HepG2 (cell line): Measurements from ENCODE around the gene NMUR1. TPM values are rescaled to one million over a fixed set of nuclear protein-coding genes. Genes with fewer than 3 reads are reported as not detected.
A peak's percentile ranks its signal among the peaks of the same experiment; 100 is the strongest.

ENCODE experiments used
- ATAC-seq: fragments of 200-7000 bp; cut with Tn5 transposase; 3 replicates; pipeline ENCODE4 v1.9.1; 2020; ENCODE audit warnings: mild to moderate bottlenecking, moderate library complexity
- BruUV-seq: library from RNA; stranded (reverse); fragments of 400-500 nt; replicated peaks from 2 replicates; lab custom pipeline; 2021; lab: Mats Ljungman, UMichigan
- CTCF ChIA-PET: fragments of 300-600 bp; formaldehyde crosslinking; extraction: SDS; loops from one replicate; lab custom pipeline; 2021; ENCODE audit warnings: low total read pairs, inconsistent platforms, low intra/inter-chr PET ratio; lab: Yijun Ruan, JAX
- POLR2A ChIA-PET: fragments of 350-600 bp; sonication (Branson Sonifier 250); formaldehyde crosslinking; loops from one replicate; lab custom pipeline; 2020; ENCODE audit warnings: antibody characterized with exemption, inconsistent platforms; lab: Yijun Ruan, JAX
- DNase-seq: peaks from one replicate; pipeline ENCODE4 v3.0.0-alpha.2; 2015; ENCODE audit warnings: low spot score
- FAIRE-seq: peaks from 3 replicates; lab custom pipeline; 2011; peaks lifted over from hg19 to GRCh38; lab: Jason Lieb, UNC
- H2AFZ ChIP-seq: one replicate; pipeline ENCODE4 v1.6.1; 2011; ENCODE audit warnings: low read length, inconsistent platforms
- H3K27ac ChIP-seq: fragments of 300-600 bp; 3 replicates; pipeline ENCODE4 v1.8.0; 2011; ENCODE audit warnings: mixed run types, mild to moderate bottlenecking, mixed read lengths, low read length, inconsistent platforms; ENCODE audit not compliant: insufficient read depth; ENCODE audit errors: extremely low read length
- H3K27me3 ChIP-seq, 2 experiments: fragments of 200-600 bp in 1 of 2; 2 replicates in 1 of 2; 3 replicates in 1 of 2; pipeline versions ENCODE4 v1.6.0 to v1.8.0; 2011; ENCODE audit warnings: low read length in 2 of 2, mild to moderate bottlenecking in 2 of 2, moderate library complexity in 2 of 2, inconsistent platforms in 1 of 2; ENCODE audit not compliant: insufficient read depth in 2 of 2, control insufficient read depth in 1 of 2
- H3K36me3 ChIP-seq, 2 experiments: fragments of 200-600 bp in 1 of 2; replicated peaks in 1 of 2; 2 replicates in 1 of 2; 3 replicates in 1 of 2; pipeline versions ENCODE4 v1.5.1 to v1.8.0; 2011; ENCODE audit warnings: low read length in 2 of 2, inconsistent platforms in 1 of 2; ENCODE audit not compliant: insufficient read depth in 2 of 2, control insufficient read depth in 1 of 2
- H3K4me1 ChIP-seq: 2 replicates; pipeline ENCODE4 v1.5.1; 2012; ENCODE audit warnings: low read length, inconsistent platforms; ENCODE audit not compliant: insufficient read depth
- H3K4me2 ChIP-seq: 2 replicates; pipeline ENCODE4 v1.6.0; 2011; ENCODE audit warnings: low read depth, low read length, inconsistent platforms
- H3K4me3 ChIP-seq, 3 experiments: fragments of 200-600 bp in 1 of 3; sonication (generic), shearing (Covaris generic) in 1 of 3; replicated peaks in 1 of 3; 2 replicates each; pipeline ENCODE4 v1.5.1; 2011 to 2016; ENCODE audit warnings: low read length in 3 of 3, inconsistent platforms in 2 of 3, low read depth in 2 of 3, mild to moderate bottlenecking in 2 of 3, control low read depth in 1 of 3, mixed read lengths in 1 of 3; ENCODE audit not compliant: insufficient read depth in 1 of 3
- H3K79me2 ChIP-seq: one replicate; pipeline ENCODE4 v1.6.1; 2011; ENCODE audit warnings: low read length, inconsistent platforms; ENCODE audit not compliant: insufficient read depth
- H3K9ac ChIP-seq: 2 replicates; pipeline ENCODE4 v1.6.0; 2011; ENCODE audit warnings: mild to moderate bottlenecking, low read depth, low read length, inconsistent platforms; ENCODE audit not compliant: insufficient read depth
- H3K9me3 ChIP-seq: 2 replicates; pipeline ENCODE4 v1.5.1; 2012; ENCODE audit warnings: mild to moderate bottlenecking, low read length
- H4K20me1 ChIP-seq: 2 replicates; pipeline ENCODE4 v1.6.0; 2011; ENCODE audit warnings: inconsistent platforms, mild to moderate bottlenecking, low read length, moderate library complexity; ENCODE audit not compliant: insufficient read depth
- HNF4A ChIP-seq: sonication (generic); formaldehyde crosslinking; IDR thresholded peaks from 2 replicates; pipeline ENCODE4 v1.4.0; 2020; ENCODE audit warnings: missing genetic modification reagents
- HNRNPLL ChIP-seq: fragments of 200-400 bp; formaldehyde crosslinking; IDR thresholded peaks from 2 replicates; pipeline ENCODE4 v1.6.1; 2017; ENCODE audit warnings: mild to moderate bottlenecking, low read depth, low read length; ENCODE audit not compliant: poor library complexity, severe bottlenecking
- JDP2 ChIP-seq: sonication (generic); formaldehyde crosslinking; IDR thresholded peaks from 2 replicates; pipeline ENCODE4 v1.8.1; 2022; ENCODE audit warnings: missing genetic modification reagents, borderline replicate concordance
- MLLT10 ChIP-seq: sonication (generic); formaldehyde crosslinking; IDR thresholded peaks from 2 replicates; pipeline ENCODE4 v1.4.0; 2020; ENCODE audit warnings: missing genetic modification reagents
- SALL1 ChIP-seq: sonication (generic); formaldehyde crosslinking; IDR thresholded peaks from 2 replicates; pipeline ENCODE4 v1.8.0; 2022; ENCODE audit warnings: mild to moderate bottlenecking, missing genetic modification reagents
- SIX1 ChIP-seq: sonication (generic); formaldehyde crosslinking; IDR thresholded peaks from 2 replicates; pipeline ENCODE4 v1.4.0; 2020; ENCODE audit warnings: missing genetic modification reagents, borderline replicate concordance
- TCF7L2 ChIP-seq: IDR thresholded peaks from 2 replicates; pipeline ENCODE4 v1.6.1; 2011; ENCODE audit warnings: mild to moderate bottlenecking, low read depth, low read length, moderate library complexity
- ZFYVE20 ChIP-seq: sonication (generic); formaldehyde crosslinking; IDR thresholded peaks from 2 replicates; pipeline ENCODE4 v1.8.0; 2023; ENCODE audit warnings: low read depth, mild to moderate bottlenecking, moderate library complexity, missing genetic modification reagents, borderline replicate concordance
- ZNF207 ChIP-seq: fragments of 450-650 bp; IDR thresholded peaks from 2 replicates; pipeline ENCODE4 v1.6.1; 2016; ENCODE audit warnings: antibody characterized with exemption, borderline replicate concordance
- ZNF501 ChIP-seq: sonication (generic); formaldehyde crosslinking; IDR thresholded peaks from 2 replicates; pipeline ENCODE4 v1.5.1; 2020; ENCODE audit warnings: mild to moderate bottlenecking, moderate library complexity, missing genetic modification reagents
- ZNF598 ChIP-seq: sonication (generic); formaldehyde crosslinking; IDR thresholded peaks from 2 replicates; pipeline ENCODE4 v1.5.1; 2020; ENCODE audit warnings: mild to moderate bottlenecking, missing genetic modification reagents, borderline replicate concordance
- ZNF772 ChIP-seq: sonication (generic); formaldehyde crosslinking; IDR thresholded peaks from 2 replicates; pipeline ENCODE4 v1.5.0; 2020; ENCODE audit warnings: mild to moderate bottlenecking, missing genetic modification reagents
- WGBS: methylation state at CpG from one replicate; pipeline ENCODE4 v1.1.6; 2017; ENCODE audit warnings: low lambda C conversion rate; 5-methylcytosine and 5-hydroxymethylcytosine counted together
- in situ Hi-C: cut with HindIII; loops from 2 replicates; pipeline ENCODE4 v1.10.0; 2017; ENCODE audit warnings: low pct_unique_long_range_greater_than_20kb; ENCODE audit not compliant: extremely low pct_ligation_motif_present
- intact Hi-C: fragments of 100-400 bp; cut with micrococcal nuclease; formaldehyde crosslinking; loops from one replicate; pipeline ENCODE4 v1.10.0; 2022; ENCODE audit not compliant: unreplicated experiment
- polyA plus RNA-seq, 8 experiments: library from polyadenylated mRNA; depleted of rRNA in 3 of 8; stranded (reverse) in 7 of 8; unstranded in 1 of 8; fragments of >200 nt; fragmentation: Illumina TruSeq in 4 of 8; extraction: Trizol in 4 of 8; gene quantifications; 2 replicates each; pipeline versions ENCODE4 v1.2.1 to v1.2.3, GENCODE V29; 2011 to 2016; ENCODE audit warnings: low read depth in 4 of 8, missing spikeins in 1 of 8, mixed read lengths in 1 of 8; ENCODE audit not compliant: insufficient read depth in 1 of 8
- total RNA-seq, 5 experiments: library from RNA; depleted of rRNA; stranded (reverse); fragments of >200 nt; fragmentation: Illumina TruSeq; extraction: Trizol; gene quantifications; 2 replicates each; pipeline ENCODE4 v1.2.3, GENCODE V29; 2016; ENCODE audit warnings: low read depth in 1 of 5
- TF ChIP-seq, protein P1 (sequence below): sonication (generic); formaldehyde crosslinking; IDR thresholded peaks from 2 replicates; pipeline ENCODE4 v1.5.0; 2020; ENCODE audit warnings: mild to moderate bottlenecking, missing genetic modification reagents

The NMUR1 gene
- total and polyA plus RNA-seq, 2 of the 13 experiments (the other 11 are each of a cell fraction or from before 2014, with no cell fraction given) = not detected

GRCh38 chr2:231554748-231555545, 24.7 kb upstream of the NMUR1 start:
- FAIRE-seq = no peak
- Histone ChIP-seq H3K27me3 (no peaks in the 10 kb centered on the region; a peak in 1 of 5 replicates), H3K79me2 (no peaks in the 10 kb centered on the region), H3K27ac (no peak overlapping the region), H3K9ac (no peak overlapping the region), H4K20me1 (no peaks in the 10 kb centered on the region), H3K4me1 (0 out of 2 replicates have a peak, but pooled peaks cover 11% of the 10 kb centered on the region), H3K9me3 (peaks cover 12% of the 10 kb centered on the region), H3K36me3 (no peaks in the 10 kb centered on the region), H2AFZ (peak overlapping the region; percentile 7), H3K4me2 (peak overlapping the region; percentile 60), H3K4me3 (peak overlapping the region; percentile 3 to 44 (median 22); a peak in 4 of 6 replicates)
- intact Hi-C loops (no loop called here), in situ Hi-C loops (loop anchor here (5.0 kb wide), 1 partner anchor 73 kb away; no protein-coding TSS in a partner anchor)
- POLR2A ChIA-PET = interaction anchor here (1.5 kb wide), 1 partner anchor 91 kb away, joined by 4 read pairs; the partner anchor contains the start of gene NCL
- WGBS = 17% methylated on average over 14 of the region's 14 CpGs
- no peak for TF ChIP-seq SIX1 (CRISPR knock-in tag)
- peak; percentile 37; the same call in 1 of the 2 replicates for TF ChIP-seq ZNF598
- no peak for TF ChIP-seq HNF4A (CRISPR knock-in tag)
- 0 out of 2 replicates have a peak, but pooled peaks have one; percentile 24 for TF ChIP-seq SALL1 (CRISPR knock-in tag)
- TF ChIP-seq ZFYVE20 (CRISPR knock-in tag) = no peak
- no peak for TF ChIP-seq MLLT10 (CRISPR knock-in tag)
- no peak for TF ChIP-seq ZNF207
- 0 out of 2 replicates have a peak, but pooled peaks have one; percentile 18 for TF ChIP-seq ZNF501 (CRISPR knock-in tag)
- no peak for TF ChIP-seq ZNF772 (CRISPR knock-in tag)
- no peak for TF ChIP-seq JDP2 (CRISPR knock-in tag)
- TF ChIP-seq HNRNPLL = no peak
- TF ChIP-seq, protein P1, sequence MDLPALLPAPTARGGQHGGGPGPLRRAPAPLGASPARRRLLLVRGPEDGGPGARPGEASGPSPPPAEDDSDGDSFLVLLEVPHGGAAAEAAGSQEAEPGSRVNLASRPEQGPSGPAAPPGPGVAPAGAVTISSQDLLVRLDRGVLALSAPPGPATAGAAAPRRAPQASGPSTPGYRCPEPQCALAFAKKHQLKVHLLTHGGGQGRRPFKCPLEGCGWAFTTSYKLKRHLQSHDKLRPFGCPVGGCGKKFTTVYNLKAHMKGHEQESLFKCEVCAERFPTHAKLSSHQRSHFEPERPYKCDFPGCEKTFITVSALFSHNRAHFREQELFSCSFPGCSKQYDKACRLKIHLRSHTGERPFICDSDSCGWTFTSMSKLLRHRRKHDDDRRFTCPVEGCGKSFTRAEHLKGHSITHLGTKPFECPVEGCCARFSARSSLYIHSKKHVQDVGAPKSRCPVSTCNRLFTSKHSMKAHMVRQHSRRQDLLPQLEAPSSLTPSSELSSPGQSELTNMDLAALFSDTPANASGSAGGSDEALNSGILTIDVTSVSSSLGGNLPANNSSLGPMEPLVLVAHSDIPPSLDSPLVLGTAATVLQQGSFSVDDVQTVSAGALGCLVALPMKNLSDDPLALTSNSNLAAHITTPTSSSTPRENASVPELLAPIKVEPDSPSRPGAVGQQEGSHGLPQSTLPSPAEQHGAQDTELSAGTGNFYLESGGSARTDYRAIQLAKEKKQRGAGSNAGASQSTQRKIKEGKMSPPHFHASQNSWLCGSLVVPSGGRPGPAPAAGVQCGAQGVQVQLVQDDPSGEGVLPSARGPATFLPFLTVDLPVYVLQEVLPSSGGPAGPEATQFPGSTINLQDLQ (CRISPR knock-in tag) = 0 out of 2 replicates have a peak, but pooled peaks have one; percentile 25
- TF ChIP-seq TCF7L2 = no peak
- CTCF ChIA-PET = no interaction called here
- no peak for DNase-seq
- ATAC-seq = peak; percentile 58
- BruUV-seq = no TSS peak
